Inferior parietal cortex (tissue), 1 donor: ENCODE measurements around the gene ATRIP.
"Not testable (repeated sequence)": the region's sequence is repeated elsewhere in the genome, so short reads cannot be mapped to it uniquely, and the experiment has no call there.

ENCODE experiments used
- DNase-seq: peaks from one replicate; pipeline ENCODE4 v3.0.0-alpha.2; 2016; ENCODE audit errors: extremely low spot score

The ATRIP gene

DNA sequence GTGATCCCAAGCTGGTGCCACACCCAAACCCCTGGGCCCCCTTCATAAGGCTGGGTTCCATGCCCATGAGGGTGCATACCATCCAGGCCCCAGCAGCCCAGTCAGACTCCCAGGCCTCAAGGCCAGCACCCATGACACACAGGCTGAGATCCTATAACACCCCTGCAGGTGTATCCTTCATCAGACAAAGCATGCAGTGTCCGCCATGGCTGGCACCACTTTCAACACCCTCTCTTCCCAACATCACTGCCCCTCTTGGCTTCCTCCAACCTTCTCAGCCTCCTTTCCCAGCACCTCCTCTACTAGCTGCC is 10.1 kb upstream of the ATRIP start:
- DNase-seq, result no peak

DNA sequence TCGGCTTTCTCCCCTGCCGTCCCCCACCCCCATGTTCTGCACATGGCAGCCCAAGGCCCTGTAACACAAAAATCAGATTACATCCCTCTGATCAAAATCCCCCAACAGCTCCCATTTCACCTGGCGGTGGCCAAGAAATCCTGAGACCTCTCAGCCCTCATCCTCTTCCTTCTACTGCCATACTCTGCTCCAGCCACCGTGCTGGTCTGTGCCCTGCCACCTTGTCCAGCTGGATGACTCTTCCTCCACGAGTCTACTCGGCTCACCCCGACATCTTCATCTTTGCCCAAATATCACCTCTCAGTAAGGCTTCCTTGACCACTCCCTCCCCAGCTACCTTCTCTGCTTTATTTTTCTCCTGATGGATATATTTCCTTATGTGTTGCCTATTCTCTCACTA is 9.7 kb upstream of the ATRIP start:
- no peak for DNase-seq

DNA sequence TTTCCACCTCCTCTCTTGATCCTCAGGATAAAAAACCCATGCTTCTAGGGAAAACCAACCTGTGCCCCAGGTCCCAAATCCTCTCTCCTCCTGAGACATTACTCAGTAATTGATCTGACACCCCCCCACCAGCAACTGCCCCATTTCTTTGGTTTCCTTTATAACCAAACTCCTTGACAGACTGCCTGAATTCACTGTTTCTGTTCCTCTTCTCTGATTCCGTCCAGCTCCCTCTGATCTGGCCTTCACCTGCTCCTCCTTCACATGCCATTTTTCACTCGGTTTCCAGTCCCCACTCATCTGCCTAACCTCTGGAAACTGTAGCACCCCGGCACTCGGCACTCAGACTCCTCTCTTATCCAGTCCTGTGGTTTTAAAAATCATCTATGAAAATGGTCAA is 8.7 kb upstream of the ATRIP start:
- DNase-seq, result no peak

DNA sequence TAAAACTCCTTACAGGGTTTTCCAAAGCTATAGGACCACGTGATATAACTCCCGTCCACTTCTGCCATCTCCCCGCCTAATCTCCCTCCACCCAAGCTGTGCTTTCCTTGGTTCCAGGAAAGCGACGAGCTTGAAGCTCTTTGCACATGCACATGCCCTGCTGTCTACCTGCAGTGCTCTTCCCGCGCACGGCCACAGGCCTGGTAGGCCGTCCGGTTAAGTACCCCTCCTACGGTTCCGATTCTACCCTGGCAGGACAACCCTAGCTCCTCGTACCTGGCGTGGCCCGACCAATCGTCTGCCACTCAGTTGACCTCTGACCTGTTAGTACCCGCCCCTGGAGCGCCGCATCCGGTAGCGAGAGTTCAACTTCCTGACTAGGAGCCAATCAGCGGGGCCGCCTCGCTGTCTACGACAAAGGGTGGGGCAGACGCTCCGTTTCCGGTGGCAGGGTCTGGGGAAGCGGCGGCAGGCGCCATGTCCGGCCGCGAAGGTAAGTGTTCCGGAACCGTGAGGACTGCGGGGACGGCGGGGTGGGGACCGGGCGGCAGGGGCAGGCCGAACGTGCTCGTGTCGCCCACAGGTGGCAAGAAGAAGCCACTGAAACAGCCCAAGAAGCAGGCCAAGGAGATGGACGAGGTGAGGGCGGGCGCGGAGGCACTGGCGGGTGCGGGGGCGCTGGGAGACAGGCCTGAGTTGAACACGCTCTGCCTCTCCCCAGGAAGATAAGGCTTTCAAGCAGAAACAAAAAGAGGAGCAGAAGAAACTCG is 6.5 kb upstream of the ATRIP start, which contains the start of the genes CCDC51 and TMA7:
Gene CCDC51, minus strand, starts transcription at position 300 of the 770 bp plus-strand sequence. CDS start 4,991 bp downstream, outside the sequence.
Gene TMA7, plus strand, starts transcription at position 438 of the 770 bp plus-strand sequence. Its CDS starts 40 bp downstream, at position 478.
- DNase-seq, result peak; percentile 98

DNA sequence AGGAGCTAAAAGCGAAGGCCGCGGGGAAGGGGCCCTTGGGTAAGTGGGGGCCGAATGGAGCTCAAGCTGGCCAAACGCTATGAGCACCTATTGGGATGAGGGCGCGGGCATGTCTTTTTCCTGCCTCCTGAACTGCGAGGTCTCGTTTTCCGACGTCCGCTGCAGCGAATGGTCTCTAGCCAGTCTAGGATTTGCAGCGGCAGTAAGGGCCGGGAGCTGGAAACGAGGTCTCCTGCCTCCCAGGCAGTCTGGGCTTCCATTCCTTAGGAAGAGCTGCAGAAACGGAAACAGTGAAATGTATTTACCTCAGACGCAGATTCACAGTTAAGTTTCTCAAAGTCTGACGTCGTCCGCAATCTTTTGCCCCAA is 6.0 kb upstream of the ATRIP start:
- DNase-seq, result no peak

DNA sequence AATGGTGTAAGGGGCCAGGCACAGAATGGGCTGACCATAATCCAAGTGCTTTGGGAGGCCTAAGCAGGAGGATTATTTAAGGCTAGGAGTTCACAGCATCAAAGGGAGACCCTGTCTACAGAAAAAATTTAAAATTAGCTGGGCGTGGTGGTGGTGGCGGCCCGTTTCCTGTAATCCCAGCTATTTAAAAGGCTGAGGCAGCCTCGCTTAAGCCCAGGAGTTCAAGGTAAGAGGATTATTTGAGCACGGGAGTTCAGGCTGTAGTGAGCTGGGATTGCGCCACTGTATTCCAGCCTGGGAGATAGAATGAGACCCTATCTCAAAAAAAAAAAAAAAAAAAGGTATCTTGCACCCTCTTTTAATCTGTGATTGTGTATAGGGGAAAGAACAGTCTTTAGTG is 4.6 kb upstream of the ATRIP start:
- no peak for DNase-seq

DNA sequence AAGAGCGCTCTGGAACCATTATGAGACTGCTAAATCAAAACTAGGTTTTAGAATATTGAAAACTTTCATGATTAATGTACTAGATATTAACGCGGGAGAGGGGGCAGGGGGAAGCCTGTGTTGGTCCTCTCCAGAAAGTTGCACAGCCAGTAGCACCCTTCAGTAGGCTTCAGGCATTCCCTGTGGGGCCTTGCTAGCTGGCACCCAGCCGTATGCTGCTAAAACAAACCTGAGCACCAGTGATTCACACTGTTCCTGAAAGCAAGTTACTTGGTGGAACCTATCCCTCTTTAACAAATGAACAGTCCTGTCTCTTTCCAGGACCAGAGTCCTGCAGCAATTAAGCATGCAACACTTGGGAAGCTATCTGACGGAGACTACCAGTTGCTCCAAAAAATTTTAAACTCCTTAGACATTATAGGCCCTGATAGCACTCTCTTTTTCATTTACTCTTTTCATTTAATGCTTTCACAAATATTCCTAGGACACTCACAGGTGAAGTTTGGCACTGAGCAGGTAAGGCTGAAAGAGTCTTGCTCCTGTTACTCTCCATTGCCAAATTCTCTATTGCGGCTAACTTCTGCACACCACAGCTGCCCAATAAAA is 1.2 kb upstream of the ATRIP start:
- no peak for DNase-seq

DNA sequence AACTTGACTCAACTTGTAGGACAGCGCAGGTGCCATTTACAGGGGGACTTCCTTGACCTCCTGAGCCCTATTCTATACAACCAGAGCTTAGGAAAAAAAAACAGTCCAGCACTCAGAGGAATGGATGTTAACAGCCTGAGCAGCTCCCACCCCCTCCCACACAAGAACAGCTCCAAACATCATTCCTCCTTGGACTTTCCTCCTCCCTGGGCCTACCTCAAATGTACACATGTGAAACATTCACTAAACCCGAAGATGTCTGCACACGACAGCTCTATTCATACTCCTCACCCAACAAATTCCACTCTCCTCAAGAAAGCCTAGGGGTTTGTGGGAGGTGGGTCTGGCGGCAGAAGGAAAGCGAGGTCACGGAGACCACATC is 503 bp upstream of the ATRIP start:
- no peak for DNase-seq

DNA sequence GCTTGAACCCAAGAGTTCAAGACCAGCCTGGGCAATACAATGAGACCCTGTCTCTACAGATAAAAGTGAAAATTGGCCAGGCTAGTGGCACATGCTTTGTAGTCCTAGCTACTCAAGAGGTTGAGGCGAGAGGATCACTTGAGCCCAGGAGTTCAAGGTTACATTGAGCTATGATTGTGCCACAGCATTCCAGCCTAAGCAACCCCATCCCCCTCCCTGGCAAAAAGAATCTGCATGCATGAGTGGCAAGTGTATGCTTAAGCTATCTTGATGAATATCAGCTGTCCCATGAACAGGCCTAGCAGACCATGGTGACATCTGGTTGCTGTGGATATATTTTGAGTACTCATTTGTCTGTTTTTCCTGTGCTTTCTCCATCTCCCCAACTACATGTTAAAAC is 4.7 kb downstream of the ATRIP start:
- DNase-seq, result no peak

DNA sequence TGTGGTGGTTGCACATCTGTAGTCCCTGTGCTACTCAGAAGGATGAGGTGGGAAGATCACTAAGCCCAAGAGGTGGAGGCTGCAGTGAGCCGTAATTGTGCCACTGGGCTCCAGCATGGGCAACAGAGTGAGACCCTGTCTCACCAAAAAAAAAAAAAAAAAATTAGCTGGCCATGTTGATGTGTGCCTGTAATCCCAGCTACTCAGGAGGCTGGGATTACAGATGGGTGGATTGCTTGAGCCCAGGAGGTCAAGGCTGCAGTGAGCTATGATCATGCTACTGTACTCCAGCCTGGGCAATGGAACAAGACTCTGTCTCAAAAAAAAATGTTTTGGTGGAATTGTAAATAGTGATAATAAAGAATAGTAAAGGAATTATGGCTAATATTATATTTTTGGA is 9.9 kb downstream of the ATRIP start:
- DNase-seq, result no peak

DNA sequence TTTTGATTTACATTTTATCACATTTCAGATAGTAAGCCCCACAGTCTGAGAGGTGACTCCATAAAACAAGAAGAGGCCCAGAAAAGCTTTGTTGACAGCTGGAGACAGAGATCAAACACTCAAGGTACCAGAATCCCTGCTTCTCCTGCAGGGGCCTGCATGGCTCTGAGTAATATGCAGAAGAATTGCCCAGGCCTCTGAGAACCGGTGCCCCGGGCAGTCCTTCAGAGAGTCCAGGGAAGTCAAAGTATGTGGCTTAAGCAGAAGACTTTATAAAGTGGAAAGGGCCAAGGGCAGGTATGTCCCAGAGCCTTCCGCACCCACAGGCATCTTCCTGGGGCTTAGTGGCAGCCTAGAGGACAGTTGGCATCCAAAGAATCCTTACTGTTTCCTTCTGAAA is 12.8 kb downstream of the ATRIP start:
- DNase-seq, result no peak

DNA sequence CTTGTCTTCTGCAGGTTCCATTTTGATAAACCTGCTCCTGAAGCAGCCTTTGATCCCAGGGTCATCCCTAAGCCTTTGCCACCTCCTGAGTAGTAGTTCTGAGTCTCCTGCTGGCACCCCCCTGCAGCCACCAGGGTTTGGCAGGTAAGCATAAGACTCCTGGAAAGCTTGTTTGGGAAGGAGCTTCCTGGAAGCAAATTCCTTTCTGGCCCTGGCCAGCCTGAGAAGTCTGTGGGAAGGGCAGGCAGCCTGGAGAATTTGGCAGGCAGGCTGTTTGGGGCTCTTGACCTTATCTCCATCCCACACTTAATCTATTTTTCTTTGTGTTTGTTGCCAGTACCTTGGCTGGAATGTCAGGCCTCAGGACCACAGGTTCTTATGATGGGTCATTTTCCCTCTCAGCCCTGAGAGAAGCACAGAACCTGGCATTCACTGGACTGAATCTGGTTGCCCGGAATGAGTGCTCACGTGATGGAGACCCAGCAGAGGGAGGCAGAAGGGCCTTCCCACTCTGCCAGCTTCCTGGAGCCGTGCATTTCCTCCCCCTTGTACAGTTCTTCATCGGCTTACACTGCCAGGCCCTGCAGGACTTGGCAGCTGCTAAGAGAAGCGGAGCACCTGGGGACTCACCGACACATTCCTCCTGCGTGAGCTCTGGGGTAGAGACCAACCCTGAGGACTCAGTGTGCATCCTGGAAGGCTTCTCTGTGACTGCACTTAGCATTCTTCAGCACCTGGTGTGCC is 13.4 kb downstream of the ATRIP start:
- DNase-seq, result no peak

DNA sequence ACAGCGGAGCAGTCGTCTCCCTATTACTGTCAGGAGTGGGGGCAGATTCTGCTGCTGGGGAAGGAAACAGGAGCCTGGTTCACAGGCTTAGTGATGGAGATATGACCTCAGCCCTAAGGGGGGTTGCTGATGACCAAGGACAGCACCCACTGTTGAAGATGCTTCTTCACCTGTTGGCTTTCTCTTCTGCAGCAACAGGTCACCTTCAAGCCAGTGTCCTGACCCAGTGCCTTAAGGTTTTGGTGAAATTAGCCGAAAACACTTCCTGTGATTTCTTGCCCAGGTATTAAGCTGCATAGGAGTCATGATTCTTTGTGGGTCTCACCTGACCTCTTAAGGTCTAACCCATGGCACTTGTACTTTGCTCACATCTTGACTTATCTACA is 14.0 kb downstream of the ATRIP start:
- DNase-seq, result no peak

DNA sequence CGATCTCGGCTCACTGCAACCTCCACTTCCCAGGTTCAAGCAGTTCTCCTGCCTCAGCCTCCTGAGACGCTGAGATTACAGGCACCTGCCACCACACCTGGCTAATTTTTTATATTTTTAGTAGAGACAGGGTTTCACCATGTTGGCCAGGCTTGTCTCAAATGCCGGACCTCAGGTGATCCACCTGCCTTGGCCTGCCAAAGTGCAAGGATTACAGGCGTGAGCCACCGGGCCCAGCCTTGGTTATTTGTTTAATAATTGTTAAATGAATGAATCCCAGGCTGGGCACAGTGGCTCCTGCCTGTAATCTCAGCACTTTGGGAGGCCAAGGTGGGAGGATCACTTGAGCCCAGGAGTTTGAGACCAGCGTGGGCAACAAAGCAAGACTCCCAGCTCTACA is 15.2 kb downstream of the ATRIP start:
- not testable (repeated sequence) for DNase-seq

DNA sequence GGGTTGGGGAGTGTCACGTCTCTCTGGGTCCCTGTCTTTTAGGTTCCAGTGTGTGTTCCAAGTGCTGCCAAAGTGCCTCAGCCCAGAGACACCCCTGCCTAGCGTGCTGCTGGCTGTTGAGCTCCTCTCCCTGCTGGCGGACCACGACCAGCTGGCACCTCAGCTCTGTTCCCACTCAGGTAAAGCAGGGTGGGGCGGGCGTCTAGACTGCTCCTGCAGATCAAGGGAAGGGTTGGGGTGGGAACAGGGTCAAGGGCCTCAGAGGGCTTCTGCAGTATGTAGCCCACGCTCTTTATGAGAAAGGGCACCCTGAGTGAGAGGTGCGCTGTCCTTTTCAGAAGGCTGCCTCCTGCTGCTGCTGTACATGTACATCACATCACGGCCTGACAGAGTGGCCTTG is 17.2 kb downstream of the ATRIP start:
- no peak for DNase-seq

DNA sequence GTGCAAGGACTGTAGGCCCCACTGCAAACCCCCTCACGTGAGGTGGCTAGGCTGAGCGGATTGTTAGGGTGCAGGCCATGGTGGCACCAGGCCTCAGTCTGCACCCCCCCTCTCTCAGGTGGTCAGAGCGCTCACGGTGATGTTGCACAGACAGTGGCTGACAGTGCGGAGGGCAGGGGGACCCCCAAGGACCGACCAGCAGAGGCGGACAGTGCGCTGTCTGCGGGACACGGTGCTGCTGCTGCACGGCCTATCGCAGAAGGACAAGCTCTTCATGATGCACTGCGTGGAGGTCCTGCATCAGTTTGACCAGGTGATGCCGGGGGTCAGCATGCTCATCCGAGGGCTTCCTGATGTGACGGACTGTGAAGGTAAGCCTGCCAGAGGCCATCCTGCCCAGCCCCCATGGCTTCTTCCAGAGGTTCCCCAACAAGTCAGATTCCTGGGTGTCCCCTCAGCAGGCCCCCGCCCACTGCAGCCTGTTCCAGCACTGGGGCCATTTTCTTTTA is 18.2 kb downstream of the ATRIP start:
- DNase-seq, result no peak

DNA sequence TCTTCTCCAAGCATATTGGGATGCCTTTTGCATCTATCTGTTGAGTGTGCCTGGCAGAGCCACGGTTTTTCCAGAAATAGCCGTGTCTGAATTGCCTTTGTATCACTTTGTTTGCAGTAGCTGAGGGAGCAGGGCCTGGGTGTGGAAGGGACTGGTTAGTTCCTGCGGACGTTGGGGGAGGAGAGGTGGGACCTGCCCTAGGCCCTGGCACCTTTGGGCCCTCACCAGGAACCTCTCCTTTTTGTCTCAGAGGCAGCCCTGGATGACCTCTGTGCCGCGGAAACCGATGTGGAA is 18.6 kb downstream of the ATRIP start:
- peak; percentile 49 for DNase-seq

DNA sequence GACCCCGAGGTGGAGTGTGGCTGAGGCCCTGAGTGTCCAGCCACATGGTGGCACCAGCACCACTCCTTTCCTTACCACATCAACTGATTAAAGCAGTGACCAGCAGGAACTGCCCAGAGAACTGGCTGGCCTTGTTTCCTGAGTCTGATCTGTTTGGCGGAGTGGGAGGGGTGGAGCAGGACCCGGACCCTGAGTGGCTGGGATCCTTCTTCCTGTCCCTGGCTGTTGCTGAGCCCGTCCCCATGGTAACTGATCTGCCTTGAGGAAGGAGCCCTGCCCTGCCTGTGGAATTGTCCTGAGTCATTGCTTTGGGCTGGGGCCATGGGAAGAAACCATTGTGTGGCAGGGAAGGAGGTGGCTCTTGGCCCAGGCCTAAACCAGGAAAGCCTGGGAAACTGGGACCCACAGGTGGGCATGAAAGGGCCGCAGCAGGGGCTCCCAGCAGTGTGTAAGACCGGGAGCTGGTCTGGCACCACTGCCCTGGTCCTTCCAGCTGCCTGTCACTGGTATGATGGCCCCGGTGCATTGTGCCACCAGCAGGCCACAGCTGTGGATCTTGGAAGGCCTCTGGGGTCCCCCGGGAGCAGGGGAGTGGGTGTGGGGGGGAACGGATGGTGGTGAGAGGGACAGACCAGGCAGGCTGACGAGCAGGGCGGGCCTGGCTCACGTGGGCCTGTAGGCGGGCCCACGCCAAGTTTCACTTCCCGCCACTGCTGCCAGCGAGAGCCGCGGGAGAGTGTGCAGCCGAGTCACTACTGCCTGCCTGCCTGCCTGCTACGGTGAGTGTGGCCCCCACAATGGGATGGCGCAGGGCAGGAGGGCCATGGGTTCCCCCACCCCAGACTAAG is 19.2 kb downstream of the ATRIP start:
- DNase-seq, result peak; percentile 92

DNA sequence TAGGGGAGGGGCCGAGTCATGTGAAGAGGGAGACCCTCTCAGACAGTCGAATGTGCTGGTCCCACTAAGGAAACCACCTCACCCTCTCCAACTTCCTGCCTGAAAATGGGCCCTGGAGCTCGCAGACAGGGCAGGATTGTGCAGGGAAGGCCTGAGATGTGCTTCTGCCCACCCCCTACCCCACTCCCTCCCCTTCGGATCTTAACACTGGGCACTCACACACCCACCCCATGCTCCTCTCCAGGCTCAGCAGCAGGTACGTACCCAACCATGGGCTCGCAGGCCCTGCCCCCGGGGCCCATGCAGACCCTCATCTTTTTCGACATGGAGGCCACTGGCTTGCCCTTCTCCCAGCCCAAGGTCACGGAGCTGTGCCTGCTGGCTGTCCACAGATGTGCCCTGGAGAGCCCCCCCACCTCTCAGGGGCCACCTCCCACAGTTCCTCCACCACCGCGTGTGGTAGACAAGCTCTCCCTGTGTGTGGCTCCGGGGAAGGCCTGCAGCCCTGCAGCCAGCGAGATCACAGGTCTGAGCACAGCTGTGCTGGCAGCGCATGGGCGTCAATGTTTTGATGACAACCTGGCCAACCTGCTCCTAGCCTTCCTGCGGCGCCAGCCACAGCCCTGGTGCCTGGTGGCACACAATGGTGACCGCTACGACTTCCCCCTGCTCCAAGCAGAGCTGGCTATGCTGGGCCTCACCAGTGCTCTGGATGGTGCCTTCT is 20.0 kb downstream of the ATRIP start:
- DNase-seq, result no peak

DNA sequence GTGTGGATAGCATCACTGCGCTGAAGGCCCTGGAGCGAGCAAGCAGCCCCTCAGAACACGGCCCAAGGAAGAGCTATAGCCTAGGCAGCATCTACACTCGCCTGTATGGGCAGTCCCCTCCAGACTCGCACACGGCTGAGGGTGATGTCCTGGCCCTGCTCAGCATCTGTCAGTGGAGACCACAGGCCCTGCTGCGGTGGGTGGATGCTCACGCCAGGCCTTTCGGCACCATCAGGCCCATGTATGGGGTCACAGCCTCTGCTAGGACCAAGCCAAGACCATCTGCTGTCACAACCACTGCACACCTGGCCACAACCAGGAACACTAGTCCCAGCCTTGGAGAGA is 20.5 kb downstream of the ATRIP start:
- no peak for DNase-seq

DNA sequence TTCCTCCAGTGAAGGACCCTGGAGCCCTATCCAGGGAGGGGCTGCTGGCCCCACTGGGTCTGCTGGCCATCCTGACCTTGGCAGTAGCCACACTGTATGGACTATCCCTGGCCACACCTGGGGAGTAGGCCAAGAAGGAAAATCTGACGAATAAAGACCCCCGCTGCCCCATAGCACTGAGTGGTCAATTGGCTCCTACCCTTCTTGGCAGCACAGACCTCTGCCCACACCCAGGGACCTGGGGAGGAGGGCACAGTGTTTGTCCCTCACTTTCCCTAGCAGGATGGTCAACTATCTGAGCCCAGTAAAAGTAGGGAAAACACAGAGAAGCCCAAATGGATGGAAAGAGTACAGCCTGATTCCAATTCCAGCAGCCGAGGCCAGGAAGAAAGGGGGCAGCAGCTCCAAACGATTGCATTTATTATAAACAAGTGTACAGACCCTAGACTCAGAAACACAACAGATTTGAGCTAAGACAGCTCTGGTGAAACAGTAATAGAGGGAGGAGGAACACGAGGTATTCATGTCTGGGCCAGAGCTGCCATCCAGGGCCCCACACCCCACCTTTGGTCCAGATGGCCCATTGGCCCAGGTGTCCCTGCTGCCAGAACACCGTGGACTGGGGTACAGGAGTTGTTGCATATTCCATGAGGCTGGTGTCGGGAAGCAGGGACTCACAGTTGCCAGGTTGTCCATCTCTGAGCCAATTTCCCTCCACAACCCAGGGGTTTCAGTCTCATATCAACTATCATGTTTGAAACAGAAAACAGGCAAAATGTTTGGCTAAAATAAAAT is 21.1 kb downstream of the ATRIP start:
- DNase-seq, result no peak
